HEK293 (cell line): ENCODE data around the gene COPG1.

ENCODE experiments used
- CTCF ChIA-PET: fragments of 350-600 bp; formaldehyde crosslinking; extraction: SDS; loops from one replicate; lab custom pipeline; 2021; ENCODE audit warnings: antibody characterized with exemption; lab: Yijun Ruan, JAX
- POLR2A ChIA-PET: fragments of 300-600 bp; formaldehyde crosslinking; extraction: SDS; loops from one replicate; lab custom pipeline; 2020; ENCODE audit warnings: antibody characterized with exemption, inconsistent platforms; lab: Yijun Ruan, JAX
- H3K27ac ChIP-seq: fragments of 200-500 bp; sonication (Bioruptor generic); 2 replicates; pipeline ENCODE4 v1.5.1; 2014; ENCODE audit warnings: low read depth, low read length, control low read depth, inconsistent platforms; ENCODE audit errors: extremely low read depth
- H3K36me3 ChIP-seq, 2 experiments: fragments of 200-500 bp in 1 of 2; sonication (Bioruptor generic) in 1 of 2; 1 replicate in 1 of 2; 2 replicates in 1 of 2; pipeline ENCODE4 v1.5.1; 2014 to 2017; ENCODE audit warnings: inconsistent platforms in 2 of 2, low read length in 2 of 2; ENCODE audit not compliant: control insufficient read depth in 2 of 2, insufficient read depth in 1 of 2
- H3K4me1 ChIP-seq: fragments of 200-500 bp; sonication (Bioruptor generic); 2 replicates; pipeline ENCODE4 v1.5.1; 2014; ENCODE audit warnings: mild to moderate bottlenecking, low read length, inconsistent platforms; ENCODE audit not compliant: control insufficient read depth, insufficient read depth
- H3K4me3 ChIP-seq: 2 replicates; pipeline ENCODE4 v1.5.1; 2011; ENCODE audit warnings: low read depth, mild to moderate bottlenecking, control low read depth, low read length, moderate library complexity
- H3K9me3 ChIP-seq: fragments of 200-500 bp; sonication (Bioruptor generic); 2 replicates; pipeline ENCODE4 v1.5.1; 2014; ENCODE audit warnings: low read depth, low read length, inconsistent platforms; ENCODE audit not compliant: control insufficient read depth, insufficient read depth
- GLI4 ChIP-seq: fragments of 450-650 bp; formaldehyde crosslinking; IDR thresholded peaks from 2 replicates; pipeline ENCODE4 v1.5.1; 2016; ENCODE audit warnings: missing biosample characterization, missing genetic modification characterization
- ZEB2 ChIP-seq: fragments of 450-650 bp; formaldehyde crosslinking; IDR thresholded peaks from 2 replicates; pipeline ENCODE4 v1.5.1; 2016; ENCODE audit warnings: missing biosample characterization, missing genetic modification characterization
- ZNF146 ChIP-seq: fragments of 450-650 bp; formaldehyde crosslinking; IDR thresholded peaks from 2 replicates; pipeline ENCODE4 v1.5.1; 2016; ENCODE audit warnings: missing biosample characterization, missing genetic modification characterization
- ZNF16 ChIP-seq: fragments of 450-650 bp; formaldehyde crosslinking; IDR thresholded peaks from 2 replicates; pipeline ENCODE4 v1.5.1; 2016; ENCODE audit warnings: low read depth, missing biosample characterization, missing genetic modification characterization
- ZNF324 ChIP-seq: fragments of 450-650 bp; formaldehyde crosslinking; IDR thresholded peaks from 2 replicates; pipeline ENCODE4 v1.5.1; 2016; ENCODE audit warnings: missing biosample characterization, missing genetic modification characterization
- ZNF37A ChIP-seq: fragments of 450-650 bp; IDR thresholded peaks from 2 replicates; pipeline ENCODE4 v1.5.1; 2018; ENCODE audit warnings: missing biosample characterization, missing genetic modification characterization
- ZNF416 ChIP-seq: fragments of 450-650 bp; formaldehyde crosslinking; IDR thresholded peaks from 2 replicates; pipeline ENCODE4 v1.5.1; 2016; ENCODE audit warnings: missing biosample characterization, missing genetic modification characterization
- ZNF48 ChIP-seq: fragments of 450-650 bp; formaldehyde crosslinking; IDR thresholded peaks from 2 replicates; pipeline ENCODE4 v1.5.1; 2016; ENCODE audit warnings: missing biosample characterization, missing genetic modification characterization
- ZNF558 ChIP-seq: fragments of 450-650 bp; formaldehyde crosslinking; IDR thresholded peaks from 2 replicates; pipeline ENCODE4 v1.5.1; 2016; ENCODE audit warnings: missing biosample characterization, missing genetic modification characterization
- ZNF561 ChIP-seq: fragments of 450-650 bp; IDR thresholded peaks from 2 replicates; pipeline ENCODE4 v1.5.1; 2018; ENCODE audit warnings: missing biosample characterization, missing genetic modification characterization, borderline replicate concordance
- ZNF610 ChIP-seq: fragments of 450-650 bp; formaldehyde crosslinking; IDR thresholded peaks from 2 replicates; pipeline ENCODE4 v1.5.1; 2016; ENCODE audit warnings: missing biosample characterization, missing genetic modification characterization, borderline replicate concordance
- ZNF626 ChIP-seq: fragments of 450-650 bp; sonication (Bioruptor Pico); formaldehyde crosslinking; IDR thresholded peaks from 2 replicates; pipeline ENCODE4 v1.5.1; 2018; ENCODE audit warnings: missing biosample characterization, missing genetic modification characterization, inconsistent platforms
- ZNF843 ChIP-seq: fragments of 450-650 bp; formaldehyde crosslinking; IDR thresholded peaks from 2 replicates; pipeline ENCODE4 v1.5.1; 2016; ENCODE audit warnings: missing biosample characterization, missing genetic modification characterization
- ZSCAN16 ChIP-seq: fragments of 450-650 bp; formaldehyde crosslinking; IDR thresholded peaks from 2 replicates; pipeline ENCODE4 v1.5.1; 2016; ENCODE audit warnings: missing biosample characterization, missing genetic modification characterization
- ZXDB ChIP-seq: fragments of 450-650 bp; formaldehyde crosslinking; IDR thresholded peaks from 2 replicates; pipeline ENCODE4 v1.5.1; 2016; ENCODE audit warnings: missing biosample characterization, missing genetic modification characterization
- TF ChIP-seq, protein P1 (sequence below): fragments of 450-650 bp; formaldehyde crosslinking; IDR thresholded peaks from 2 replicates; pipeline ENCODE4 v1.5.1; 2016; ENCODE audit warnings: missing biosample characterization, missing genetic modification characterization
- TF ChIP-seq, protein P2 (sequence below): fragments of 450-650 bp; formaldehyde crosslinking; IDR thresholded peaks from 2 replicates; pipeline ENCODE4 v1.5.1; 2016; ENCODE audit warnings: missing biosample characterization, missing genetic modification characterization
- TF ChIP-seq, protein P3 (sequence below): fragments of 450-650 bp; formaldehyde crosslinking; IDR thresholded peaks from 2 replicates; pipeline ENCODE4 v1.5.1; 2016; ENCODE audit warnings: missing biosample characterization, missing genetic modification characterization, low read depth
- TF ChIP-seq, protein P4 (sequence below): fragments of 450-650 bp; formaldehyde crosslinking; IDR thresholded peaks from 2 replicates; pipeline ENCODE4 v1.5.1; 2016; ENCODE audit warnings: missing biosample characterization, missing genetic modification characterization
- TF ChIP-seq, protein P5 (sequence below): fragments of 450-650 bp; formaldehyde crosslinking; IDR thresholded peaks from 2 replicates; pipeline ENCODE4 v1.5.1; 2017; ENCODE audit warnings: missing biosample characterization, missing genetic modification characterization
- TF ChIP-seq, protein P6 (sequence below): fragments of 450-650 bp; formaldehyde crosslinking; IDR thresholded peaks from 2 replicates; pipeline ENCODE4 v1.5.1; 2016; ENCODE audit warnings: missing biosample characterization, missing genetic modification characterization, borderline replicate concordance
- TF ChIP-seq, protein P7 (sequence below): fragments of 450-650 bp; formaldehyde crosslinking; IDR thresholded peaks from 2 replicates; pipeline ENCODE4 v1.5.1; 2016; ENCODE audit warnings: missing biosample characterization, missing genetic modification characterization

COPG1 gene

DNA sequence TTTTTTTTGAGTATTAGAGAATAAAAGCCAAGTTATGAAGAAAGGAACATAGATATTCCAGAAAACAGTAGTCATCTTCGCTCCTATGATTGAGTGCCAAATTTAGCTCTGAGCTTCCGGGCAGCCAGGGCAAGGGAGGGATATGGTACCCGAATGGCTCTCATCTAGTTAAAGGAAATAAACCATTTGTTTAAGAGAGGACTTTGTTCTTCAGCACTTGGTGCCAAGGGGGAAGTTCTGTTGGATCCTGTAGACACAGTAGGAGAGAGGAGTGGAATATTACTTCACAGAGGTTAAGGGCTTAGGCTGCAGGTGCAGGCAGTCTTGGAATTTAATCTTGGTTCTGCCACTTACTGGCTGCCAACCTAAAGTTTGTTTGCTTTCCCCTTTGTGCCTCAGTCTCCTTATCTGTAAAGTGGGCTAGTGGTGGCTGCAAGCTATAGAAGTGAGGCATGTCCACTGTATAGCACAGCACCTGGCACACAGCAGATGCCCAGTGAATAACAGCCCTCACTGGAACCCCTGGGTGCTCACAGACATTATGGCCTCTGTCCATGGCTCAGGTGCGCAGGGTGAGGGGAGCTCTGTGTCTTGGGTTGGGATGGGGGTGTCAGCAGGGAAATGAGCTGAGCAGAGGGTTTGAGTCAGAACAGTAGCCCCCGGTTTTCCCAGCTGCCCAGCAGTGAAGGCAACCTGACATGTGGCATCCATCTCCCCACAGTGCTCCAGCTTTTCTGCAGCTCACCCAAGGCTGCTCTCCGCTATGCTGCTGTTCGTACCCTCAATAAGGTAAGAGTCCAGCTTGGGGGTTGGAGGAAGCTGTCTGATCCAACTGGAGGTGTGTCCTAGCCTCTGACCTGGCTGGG is 10.4 kb downstream of the COPG1 start:
- H3K36me3 ChIP-seq, result peaks cover 5 to 92% of the 10 kb centered on the region in 2 experiments; a peak in 2 of 3 replicates
- H3K27ac ChIP-seq, result no peak overlapping the region
- ChIA-PET CTCF (no interaction called here), POLR2A (interaction anchor here (1.4 kb wide), 1 partner anchor 138 kb away, joined by 3 read pairs; the partner anchor contains the start of gene RAB43)
- H3K9me3 ChIP-seq, result no peaks in the 10 kb centered on the region
- H3K4me3 ChIP-seq, result no peak overlapping the region
- no peaks in the 10 kb centered on the region for H3K4me1 ChIP-seq
- TF ChIP-seq, protein P1, sequence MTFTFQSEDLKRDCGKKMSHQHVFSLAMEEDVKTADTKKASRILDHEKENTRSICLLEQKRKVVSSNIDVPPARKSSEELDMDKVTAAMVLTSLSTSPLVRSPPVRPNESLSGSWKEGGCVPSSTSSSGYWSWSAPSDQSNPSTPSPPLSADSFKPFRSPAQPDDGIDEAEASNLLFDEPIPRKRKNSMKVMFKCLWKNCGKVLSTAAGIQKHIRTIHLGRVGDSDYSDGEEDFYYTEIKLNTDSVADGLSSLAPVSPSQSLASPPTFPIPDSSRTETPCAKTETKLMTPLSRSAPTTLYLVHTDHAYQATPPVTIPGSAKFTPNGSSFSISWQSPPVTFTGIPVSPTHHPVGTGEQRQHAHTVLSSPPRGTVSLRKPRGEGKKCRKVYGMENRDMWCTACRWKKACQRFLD (tag by site-specific recombination), result no peak
- TF ChIP-seq ZNF37A, result no peak
- TF ChIP-seq, protein P2, sequence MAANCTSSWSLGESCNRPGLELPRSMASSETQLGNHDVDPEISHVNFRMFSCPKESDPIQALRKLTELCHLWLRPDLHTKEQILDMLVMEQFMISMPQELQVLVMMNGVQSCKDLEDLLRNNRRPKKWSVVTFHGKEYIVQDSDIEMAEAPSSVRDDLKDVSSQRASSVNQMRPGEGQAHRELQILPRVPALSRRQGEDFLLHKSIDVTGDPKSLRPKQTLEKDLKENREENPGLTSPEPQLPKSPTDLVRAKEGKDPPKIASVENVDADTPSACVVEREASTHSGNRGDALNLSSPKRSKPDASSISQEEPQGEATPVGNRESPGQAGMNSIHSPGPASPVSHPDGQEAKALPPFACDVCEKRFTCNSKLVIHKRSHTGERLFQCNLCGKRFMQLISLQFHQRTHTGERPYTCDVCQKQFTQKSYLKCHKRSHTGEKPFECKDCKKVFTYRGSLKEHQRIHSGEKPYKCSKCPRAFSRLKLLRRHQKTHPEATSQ (tag by site-specific recombination), result no peak
- TF ChIP-seq, protein P3, sequence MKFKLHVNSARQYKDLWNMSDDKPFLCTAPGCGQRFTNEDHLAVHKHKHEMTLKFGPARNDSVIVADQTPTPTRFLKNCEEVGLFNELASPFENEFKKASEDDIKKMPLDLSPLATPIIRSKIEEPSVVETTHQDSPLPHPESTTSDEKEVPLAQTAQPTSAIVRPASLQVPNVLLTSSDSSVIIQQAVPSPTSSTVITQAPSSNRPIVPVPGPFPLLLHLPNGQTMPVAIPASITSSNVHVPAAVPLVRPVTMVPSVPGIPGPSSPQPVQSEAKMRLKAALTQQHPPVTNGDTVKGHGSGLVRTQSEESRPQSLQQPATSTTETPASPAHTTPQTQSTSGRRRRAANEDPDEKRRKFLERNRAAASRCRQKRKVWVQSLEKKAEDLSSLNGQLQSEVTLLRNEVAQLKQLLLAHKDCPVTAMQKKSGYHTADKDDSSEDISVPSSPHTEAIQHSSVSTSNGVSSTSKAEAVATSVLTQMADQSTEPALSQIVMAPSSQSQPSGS, result no peak
- TF ChIP-seq ZNF610 (tag by site-specific recombination), result no peak
- no peak for TF ChIP-seq ZXDB
- TF ChIP-seq ZSCAN16 (tag by site-specific recombination), result no peak
- TF ChIP-seq, protein P4, sequence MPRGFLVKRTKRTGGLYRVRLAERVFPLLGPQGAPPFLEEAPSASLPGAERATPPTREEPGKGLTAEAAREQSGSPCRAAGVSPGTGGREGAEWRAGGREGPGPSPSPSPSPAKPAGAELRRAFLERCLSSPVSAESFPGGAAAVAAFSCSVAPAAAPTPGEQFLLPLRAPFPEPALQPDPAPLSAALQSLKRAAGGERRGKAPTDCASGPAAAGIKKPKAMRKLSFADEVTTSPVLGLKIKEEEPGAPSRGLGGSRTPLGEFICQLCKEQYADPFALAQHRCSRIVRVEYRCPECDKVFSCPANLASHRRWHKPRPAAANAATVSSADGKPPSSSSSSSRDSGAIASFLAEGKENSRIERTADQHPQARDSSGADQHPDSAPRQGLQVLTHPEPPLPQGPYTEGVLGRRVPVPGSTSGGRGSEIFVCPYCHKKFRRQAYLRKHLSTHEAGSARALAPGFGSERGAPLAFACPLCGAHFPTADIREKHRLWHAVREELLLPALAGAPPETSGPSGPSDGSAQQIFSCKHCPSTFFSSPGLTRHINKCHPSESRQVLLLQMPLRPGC (tag by site-specific recombination), result no peak
- TF ChIP-seq, protein P5, sequence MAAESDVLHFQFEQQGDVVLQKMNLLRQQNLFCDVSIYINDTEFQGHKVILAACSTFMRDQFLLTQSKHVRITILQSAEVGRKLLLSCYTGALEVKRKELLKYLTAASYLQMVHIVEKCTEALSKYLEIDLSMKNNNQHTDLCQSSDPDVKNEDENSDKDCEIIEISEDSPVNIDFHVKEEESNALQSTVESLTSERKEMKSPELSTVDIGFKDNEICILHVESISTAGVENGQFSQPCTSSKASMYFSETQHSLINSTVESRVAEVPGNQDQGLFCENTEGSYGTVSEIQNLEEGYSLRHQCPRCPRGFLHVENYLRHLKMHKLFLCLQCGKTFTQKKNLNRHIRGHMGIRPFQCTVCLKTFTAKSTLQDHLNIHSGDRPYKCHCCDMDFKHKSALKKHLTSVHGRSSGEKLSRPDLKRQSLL (tag by site-specific recombination), result no peak
- no peak for TF ChIP-seq ZNF626
- TF ChIP-seq ZNF843 (tag by site-specific recombination), result no peak
- no peak for TF ChIP-seq ZNF416 (tag by site-specific recombination)
- no peak for TF ChIP-seq ZNF324 (tag by site-specific recombination)
- TF ChIP-seq ZNF558 (tag by site-specific recombination), result no peak

DNA sequence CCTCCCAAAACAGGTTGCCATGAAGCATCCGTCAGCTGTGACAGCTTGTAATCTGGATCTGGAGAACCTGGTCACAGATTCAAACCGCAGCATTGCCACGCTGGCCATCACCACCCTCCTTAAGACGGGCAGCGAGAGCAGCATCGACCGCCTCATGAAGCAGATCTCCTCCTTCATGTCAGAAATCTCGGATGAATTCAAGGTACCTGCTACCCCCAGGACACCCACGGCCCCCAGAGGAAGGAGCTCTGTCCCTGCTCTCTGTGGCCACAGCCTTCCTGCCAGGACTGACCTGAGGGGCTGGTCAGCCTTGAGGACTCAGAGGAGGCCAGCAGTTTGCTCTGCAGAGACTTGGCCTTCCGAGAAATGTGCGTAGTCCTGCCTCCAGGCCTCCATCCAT is 11.2 kb downstream of the COPG1 start:
- ChIA-PET CTCF (interaction anchor here (0.6 kb wide), 1 partner anchor 118 kb away, joined by 3 read pairs; no protein-coding TSS in a partner anchor), POLR2A (interaction anchor here (1.4 kb wide), 1 partner anchor 139 kb away, joined by 3 read pairs; the partner anchor contains the start of gene RAB43)
- Histone ChIP-seq H3K4me1 (no peaks in the 10 kb centered on the region), H3K27ac (no peak overlapping the region), H3K9me3 (no peaks in the 10 kb centered on the region), H3K36me3 (peaks cover 5 to 92% of the 10 kb centered on the region in 2 experiments; a peak in 2 of 3 replicates), H3K4me3 (no peak overlapping the region)
- TF ChIP-seq ZNF146 (tag by site-specific recombination) (no peak), ZNF48 (tag by site-specific recombination) (no peak), GLI4 (no peak), ZNF561 (tag by site-specific recombination) (no peak), ZNF16 (tag by site-specific recombination) (no peak), ZEB2 (tag by site-specific recombination) (no peak)
- TF ChIP-seq, protein P6, sequence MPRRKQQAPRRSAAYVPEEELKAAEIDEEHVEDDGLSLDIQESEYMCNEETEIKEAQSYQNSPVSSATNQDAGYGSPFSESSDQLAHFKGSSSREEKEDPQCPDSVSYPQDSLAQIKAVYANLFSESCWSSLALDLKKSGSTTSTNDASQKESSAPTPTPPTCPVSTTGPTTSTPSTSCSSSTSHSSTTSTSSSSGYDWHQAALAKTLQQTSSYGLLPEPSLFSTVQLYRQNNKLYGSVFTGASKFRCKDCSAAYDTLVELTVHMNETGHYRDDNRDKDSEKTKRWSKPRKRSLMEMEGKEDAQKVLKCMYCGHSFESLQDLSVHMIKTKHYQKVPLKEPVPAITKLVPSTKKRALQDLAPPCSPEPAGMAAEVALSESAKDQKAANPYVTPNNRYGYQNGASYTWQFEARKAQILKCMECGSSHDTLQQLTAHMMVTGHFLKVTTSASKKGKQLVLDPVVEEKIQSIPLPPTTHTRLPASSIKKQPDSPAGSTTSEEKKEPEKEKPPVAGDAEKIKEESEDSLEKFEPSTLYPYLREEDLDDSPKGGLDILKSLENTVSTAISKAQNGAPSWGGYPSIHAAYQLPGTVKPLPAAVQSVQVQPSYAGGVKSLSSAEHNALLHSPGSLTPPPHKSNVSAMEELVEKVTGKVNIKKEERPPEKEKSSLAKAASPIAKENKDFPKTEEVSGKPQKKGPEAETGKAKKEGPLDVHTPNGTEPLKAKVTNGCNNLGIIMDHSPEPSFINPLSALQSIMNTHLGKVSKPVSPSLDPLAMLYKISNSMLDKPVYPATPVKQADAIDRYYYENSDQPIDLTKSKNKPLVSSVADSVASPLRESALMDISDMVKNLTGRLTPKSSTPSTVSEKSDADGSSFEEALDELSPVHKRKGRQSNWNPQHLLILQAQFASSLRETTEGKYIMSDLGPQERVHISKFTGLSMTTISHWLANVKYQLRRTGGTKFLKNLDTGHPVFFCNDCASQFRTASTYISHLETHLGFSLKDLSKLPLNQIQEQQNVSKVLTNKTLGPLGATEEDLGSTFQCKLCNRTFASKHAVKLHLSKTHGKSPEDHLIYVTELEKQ (tag by site-specific recombination), result no peak
- TF ChIP-seq, protein P7, sequence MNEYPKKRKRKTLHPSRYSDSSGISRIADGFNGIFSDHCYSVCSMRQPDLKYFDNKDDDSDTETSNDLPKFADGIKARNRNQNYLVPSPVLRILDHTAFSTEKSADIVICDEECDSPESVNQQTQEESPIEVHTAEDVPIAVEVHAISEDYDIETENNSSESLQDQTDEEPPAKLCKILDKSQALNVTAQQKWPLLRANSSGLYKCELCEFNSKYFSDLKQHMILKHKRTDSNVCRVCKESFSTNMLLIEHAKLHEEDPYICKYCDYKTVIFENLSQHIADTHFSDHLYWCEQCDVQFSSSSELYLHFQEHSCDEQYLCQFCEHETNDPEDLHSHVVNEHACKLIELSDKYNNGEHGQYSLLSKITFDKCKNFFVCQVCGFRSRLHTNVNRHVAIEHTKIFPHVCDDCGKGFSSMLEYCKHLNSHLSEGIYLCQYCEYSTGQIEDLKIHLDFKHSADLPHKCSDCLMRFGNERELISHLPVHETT (tag by site-specific recombination), result no peak
